ENCODE data around the gene RNF175. TPM values are rescaled to one million over a fixed set of nuclear protein-coding genes. Genes with fewer than 3 reads are reported as not detected.

The RNF175 gene
- total RNA-seq, 2 experiments from 2014 or later: not detected

- Mint-ChIP-seq H3K36me3 (no peaks in the 10 kb centered on the region), H3K4me1 (peaks cover 4% of the 10 kb centered on the region), H3K9me3 (peaks cover 1% of the 10 kb centered on the region), H3K4me3 (no peak overlapping the region), H3K27me3 (peaks cover 12% of the 10 kb centered on the region), H3K27ac (no peak overlapping the region)
- DNase-seq (no peak), ATAC-seq (ENCODE audit: low read depth) (no peak)
- POLR2A ChIA-PET: no interaction called here
Observed at GRCh38 chr4:153713866-153714646, 45.8 kb downstream of the RNF175 start.

DNA sequence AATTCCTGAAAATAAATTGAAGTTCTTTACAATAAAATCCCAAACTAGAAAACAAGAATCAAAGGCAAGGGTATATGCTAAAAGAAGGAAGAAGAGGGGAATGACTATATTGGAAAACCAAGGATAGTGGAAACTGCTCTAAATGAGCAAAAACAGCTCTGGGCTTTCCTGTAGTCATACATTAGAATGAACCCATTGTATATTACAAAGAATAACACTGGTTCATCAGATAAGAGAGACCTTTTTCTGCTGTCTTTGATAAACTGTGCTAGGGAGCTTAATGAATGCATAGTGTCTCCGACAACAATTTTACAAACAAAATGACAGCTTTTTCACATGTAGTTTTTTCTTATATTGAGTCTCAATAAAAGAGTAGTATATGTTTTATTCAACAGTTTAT, 49.1 kb downstream of the RNF175 start:
- no peak overlapping the region for H3K4me3 Mint-ChIP-seq
- no peak for DNase-seq
- no peak for ATAC-seq (ENCODE audit: low read depth)
- H3K4me1 Mint-ChIP-seq: peaks cover 14% of the 10 kb centered on the region
- peaks cover 15% of the 10 kb centered on the region for H3K27me3 Mint-ChIP-seq
- H3K27ac Mint-ChIP-seq: no peak overlapping the region
- peaks cover 2% of the 10 kb centered on the region for H3K36me3 Mint-ChIP-seq
- POLR2A ChIA-PET: no interaction called here
- H3K9me3 Mint-ChIP-seq: no peaks in the 10 kb centered on the region

DNA sequence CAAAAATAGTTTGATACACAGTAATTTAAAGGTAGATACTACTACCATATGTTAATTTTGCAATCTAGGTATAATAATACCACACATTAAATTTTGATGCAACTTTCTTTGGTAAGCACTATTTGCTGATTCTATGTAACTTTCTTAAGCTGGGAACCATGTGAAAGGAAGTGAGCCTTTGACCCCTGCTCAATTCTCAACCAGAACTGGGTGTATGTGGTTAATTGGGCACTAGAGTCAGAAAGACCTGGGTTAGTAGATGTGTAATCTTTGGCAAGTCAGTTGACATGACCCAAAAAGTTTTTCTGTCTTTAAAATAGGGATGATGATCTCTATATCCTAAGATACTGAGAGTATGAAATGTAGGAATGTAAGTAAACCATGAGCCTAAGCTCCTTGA, 53.3 kb downstream of the RNF175 start:
- Mint-ChIP-seq H3K9me3 (no peaks in the 10 kb centered on the region), H3K36me3 (peaks cover 2% of the 10 kb centered on the region), H3K4me1 (peaks cover 11% of the 10 kb centered on the region), H3K27ac (peak overlapping the region; percentile 39), H3K4me3 (peak overlapping the region; percentile 39), H3K27me3 (peaks cover 10% of the 10 kb centered on the region)
- ATAC-seq (ENCODE audit: low read depth): no peak
- DNase-seq: no peak
- POLR2A ChIA-PET: no interaction called here

DNA sequence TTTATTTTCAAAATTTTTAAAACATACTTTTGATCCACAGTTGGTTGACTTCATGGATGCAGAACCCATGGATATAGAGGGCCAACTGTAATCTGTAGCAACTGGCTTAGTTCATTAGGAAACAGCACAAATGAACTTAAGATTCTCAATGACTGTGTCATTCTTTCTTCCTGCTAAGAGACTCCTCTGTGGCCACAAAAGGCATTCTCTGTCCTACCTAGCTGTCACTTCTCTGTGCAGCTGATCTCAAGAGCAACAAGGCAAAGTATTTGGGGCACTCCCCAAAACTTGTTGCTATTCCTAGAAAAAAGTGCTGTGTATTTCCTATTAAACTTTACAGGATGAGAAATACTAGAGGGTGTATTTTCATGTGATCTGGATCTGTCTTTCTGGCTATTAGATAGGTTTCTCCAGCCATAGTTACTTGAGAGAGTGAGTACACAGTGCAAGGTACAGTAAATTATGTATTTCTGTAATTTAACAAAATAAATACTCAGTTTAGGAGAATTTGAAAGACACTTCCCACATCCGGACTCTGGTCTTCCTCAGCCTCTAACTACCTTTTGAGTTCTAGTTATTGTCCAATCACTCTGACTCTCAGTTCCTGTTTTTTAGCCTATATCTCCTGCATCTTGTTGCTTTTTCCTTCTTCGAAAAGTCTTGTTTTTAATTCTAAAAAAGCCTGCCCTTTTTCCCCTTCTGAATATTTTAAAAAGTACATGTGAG, 53.9 kb downstream of the RNF175 start:
- H3K4me3 Mint-ChIP-seq: peak overlapping the region; percentile 39
- DNase-seq: no peak
- peaks cover 11% of the 10 kb centered on the region for H3K4me1 Mint-ChIP-seq

GRCh38 chr4:153704522-153704921, 55.3 kb downstream of the RNF175 start:
- POLR2A ChIA-PET: no interaction called here
- Mint-ChIP-seq H3K4me1 (peaks cover 10% of the 10 kb centered on the region), H3K4me3 (no peak overlapping the region), H3K36me3 (peaks cover 2% of the 10 kb centered on the region), H3K9me3 (peaks cover 1% of the 10 kb centered on the region), H3K27ac (no peak overlapping the region), H3K27me3 (peaks cover 6% of the 10 kb centered on the region)
- ATAC-seq (ENCODE audit: low read depth) (no peak), DNase-seq (no peak)

More for the DNA sequence above, 53.9 kb downstream of the RNF175 start:
- Mint-ChIP-seq H3K27me3 (peaks cover 10% of the 10 kb centered on the region), H3K9me3 (no peaks in the 10 kb centered on the region), H3K27ac (peak overlapping the region; percentile 74), H3K36me3 (peaks cover 2% of the 10 kb centered on the region)
- POLR2A ChIA-PET: no interaction called here
- ATAC-seq (ENCODE audit: low read depth): no peak

- ATAC-seq (ENCODE audit: low read depth) (no peak), DNase-seq (no peak)
- H3K9me3 Mint-ChIP-seq: peaks cover 7% of the 10 kb centered on the region
- POLR2A ChIA-PET: no interaction called here
- no peak overlapping the region for H3K27ac Mint-ChIP-seq
- H3K36me3 Mint-ChIP-seq: no peaks in the 10 kb centered on the region
- peaks cover 37% of the 10 kb centered on the region for H3K27me3 Mint-ChIP-seq
- H3K4me3 Mint-ChIP-seq: peak overlapping the region; percentile 69
- H3K4me1 Mint-ChIP-seq: peaks cover 7% of the 10 kb centered on the region
Observed at GRCh38 chr4:153684971-153685371, 74.9 kb downstream of the RNF175 start.

- POLR2A ChIA-PET: no interaction called here
- Mint-ChIP-seq H3K9me3 (peaks cover 6% of the 10 kb centered on the region), H3K4me1 (peaks cover 7% of the 10 kb centered on the region), H3K4me3 (peak within 1 kb of the TSS; percentile 69), H3K36me3 (no peaks in the 10 kb centered on the region), H3K27ac (no peak within 1 kb of the TSS), H3K27me3 (peaks cover 37% of the 10 kb centered on the region)
- peak; percentile 84 for ATAC-seq (ENCODE audit: low read depth)
- peak; percentile 68 for DNase-seq
Observed at GRCh38 chr4:153684182-153684970, 75.4 kb downstream of the RNF175 start, which contains the start of gene TLR2. TSS of gene TLR2 (plus strand) at chr4:153684280. CDS start at chr4:153702908, 18,628 bp downstream.

DNA sequence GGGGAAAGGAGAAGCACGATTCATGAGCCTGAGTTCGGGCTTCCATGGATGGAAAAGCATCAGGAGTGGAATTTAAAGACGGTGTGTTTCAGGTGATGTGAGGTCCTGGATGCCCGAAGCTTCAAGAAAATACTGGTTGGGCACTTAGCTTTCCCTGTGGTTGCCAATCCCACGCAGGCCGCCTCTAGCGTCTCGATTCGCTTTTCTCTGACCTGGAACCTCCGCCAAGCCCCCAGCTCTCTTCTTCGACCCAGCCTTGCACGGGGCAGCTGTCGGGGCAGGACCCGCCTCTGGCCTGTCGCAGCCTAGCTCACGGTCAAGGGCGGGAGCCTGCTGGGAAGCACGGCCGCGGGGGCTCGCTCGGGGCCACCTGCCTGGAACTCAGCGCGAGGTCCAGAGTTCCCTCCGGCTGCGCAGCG, 76.1 kb downstream of the RNF175 start:
- peaks cover 5% of the 10 kb centered on the region for H3K9me3 Mint-ChIP-seq
- no peak overlapping the region for H3K27ac Mint-ChIP-seq
- POLR2A ChIA-PET: no interaction called here
- H3K4me3 Mint-ChIP-seq: peak overlapping the region; percentile 67
- no peak for ATAC-seq (ENCODE audit: low read depth)
- DNase-seq: no peak
- peaks cover 7% of the 10 kb centered on the region for H3K4me1 Mint-ChIP-seq
- no peaks in the 10 kb centered on the region for H3K36me3 Mint-ChIP-seq
- H3K27me3 Mint-ChIP-seq: peaks cover 37% of the 10 kb centered on the region

GRCh38 chr4:153679486-153679885, 80.3 kb downstream of the RNF175 start:
- DNase-seq: no peak
- peaks cover 8% of the 10 kb centered on the region for H3K9me3 Mint-ChIP-seq
- H3K4me3 Mint-ChIP-seq: no peak overlapping the region
- H3K27me3 Mint-ChIP-seq: peaks cover 37% of the 10 kb centered on the region
- no peak for ATAC-seq (ENCODE audit: low read depth)
- POLR2A ChIA-PET: no interaction called here
- no peaks in the 10 kb centered on the region for H3K36me3 Mint-ChIP-seq
- no peak overlapping the region for H3K27ac Mint-ChIP-seq
- H3K4me1 Mint-ChIP-seq: peaks cover 5% of the 10 kb centered on the region

DNA sequence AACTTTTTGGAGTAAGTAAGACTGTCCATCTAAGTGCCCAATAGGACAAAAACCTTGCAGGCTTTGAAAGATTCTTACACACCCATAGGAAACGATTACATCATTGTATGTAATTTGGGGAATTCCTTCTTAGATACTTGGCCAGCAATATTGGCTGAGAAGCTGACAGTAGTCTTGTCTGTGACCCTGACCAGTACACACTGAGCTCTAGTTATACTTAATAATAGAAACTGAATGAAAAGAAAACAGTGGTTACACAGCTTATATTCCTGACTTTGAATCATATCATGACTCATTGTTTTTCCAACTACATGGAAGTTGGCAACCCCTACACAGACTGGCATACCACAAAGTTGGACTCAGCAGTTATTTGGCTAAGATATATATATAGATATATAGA, 82.8 kb downstream of the RNF175 start:
- no peak for ATAC-seq (ENCODE audit: low read depth)
- no peak for DNase-seq
- no peak overlapping the region for H3K4me3 Mint-ChIP-seq
- H3K27me3 Mint-ChIP-seq: peaks cover 24% of the 10 kb centered on the region
- H3K9me3 Mint-ChIP-seq: peaks cover 8% of the 10 kb centered on the region
- POLR2A ChIA-PET: no interaction called here
- H3K4me1 Mint-ChIP-seq: no peaks in the 10 kb centered on the region
- H3K36me3 Mint-ChIP-seq: no peaks in the 10 kb centered on the region
- H3K27ac Mint-ChIP-seq: no peak overlapping the region

DNA sequence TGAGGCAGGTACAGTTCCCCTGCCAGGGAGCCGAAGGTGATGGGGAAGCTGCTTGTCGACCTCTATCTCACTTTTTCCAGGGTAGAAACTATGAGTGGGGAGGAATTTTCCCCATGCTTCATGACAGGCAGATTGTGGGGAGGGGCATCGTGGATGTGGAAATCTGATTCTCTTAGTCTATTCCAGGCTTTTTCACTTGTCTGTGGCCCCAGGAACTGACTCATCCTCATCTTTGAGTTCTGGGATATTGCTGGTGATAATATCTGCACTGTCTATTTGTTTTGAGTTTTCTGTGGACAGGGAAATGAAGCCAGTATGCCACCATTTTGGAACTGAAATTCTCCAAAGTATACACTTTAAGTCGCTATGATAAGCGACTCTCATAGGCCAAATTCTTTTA, 83.3 kb downstream of the RNF175 start:
- H3K4me1 Mint-ChIP-seq: no peaks in the 10 kb centered on the region
- H3K27ac Mint-ChIP-seq: no peak overlapping the region
- no peak for ATAC-seq (ENCODE audit: low read depth)
- peaks cover 20% of the 10 kb centered on the region for H3K27me3 Mint-ChIP-seq
- no peaks in the 10 kb centered on the region for H3K36me3 Mint-ChIP-seq
- DNase-seq: no peak
- POLR2A ChIA-PET: no interaction called here
- no peak overlapping the region for H3K4me3 Mint-ChIP-seq
- peaks cover 8% of the 10 kb centered on the region for H3K9me3 Mint-ChIP-seq

GRCh38 chr4:153669838-153670237, 90.0 kb downstream of the RNF175 start:
- no peaks in the 10 kb centered on the region for H3K36me3 Mint-ChIP-seq
- ATAC-seq (ENCODE audit: low read depth) (no peak), DNase-seq (no peak)
- POLR2A ChIA-PET: no interaction called here
- H3K27me3 Mint-ChIP-seq: peaks cover 32% of the 10 kb centered on the region
- peaks cover 4% of the 10 kb centered on the region for H3K9me3 Mint-ChIP-seq
- no peak overlapping the region for H3K4me3 Mint-ChIP-seq
- no peaks in the 10 kb centered on the region for H3K4me1 Mint-ChIP-seq
- H3K27ac Mint-ChIP-seq: no peak overlapping the region

DNA sequence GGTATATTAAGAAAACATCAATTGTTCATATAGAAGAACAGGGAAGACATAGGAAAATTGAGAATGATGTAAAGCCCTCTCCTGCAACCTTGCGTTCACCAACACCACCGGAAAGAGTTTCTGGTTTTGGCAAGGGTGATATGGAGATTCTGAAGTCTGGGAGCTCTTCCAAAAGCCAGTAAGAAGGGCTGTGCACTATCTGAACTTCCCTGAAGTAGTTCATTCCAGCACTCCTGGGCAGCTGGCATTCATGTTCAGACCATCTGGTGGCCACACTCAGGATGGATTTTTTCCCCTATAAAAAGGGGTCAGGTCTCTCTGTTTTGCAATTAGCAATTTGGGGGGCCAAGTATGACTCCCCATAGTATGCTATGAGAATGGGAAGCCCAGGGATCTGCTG, 91.2 kb downstream of the RNF175 start:
- no peak for DNase-seq
- ATAC-seq (ENCODE audit: low read depth): no peak
- Mint-ChIP-seq H3K4me3 (no peak overlapping the region), H3K9me3 (peaks cover 3% of the 10 kb centered on the region), H3K36me3 (no peaks in the 10 kb centered on the region), H3K27me3 (peaks cover 28% of the 10 kb centered on the region), H3K27ac (peak overlapping the region; percentile 10), H3K4me1 (no peaks in the 10 kb centered on the region)
- POLR2A ChIA-PET: no interaction called here
